Endodermal cell (in vitro differentiated cells): Measurements from ENCODE around the gene HYAL2. TPM values are rescaled to one million over a fixed set of nuclear protein-coding genes. Genes with fewer than 3 reads are reported as not detected.
A peak's percentile ranks its signal among the peaks of the same experiment; 100 is the strongest.

Source experiments
- DNase-seq: peaks from one replicate; pipeline ENCODE4 v3.0.0-alpha.2; 2017
- H3K27ac ChIP-seq: 2 replicates; pipeline ENCODE4 v1.5.1; 2013; ENCODE audit warnings: mild to moderate bottlenecking, low read depth, low read length, moderate library complexity
- H3K27me3 ChIP-seq: 2 replicates; pipeline ENCODE4 v1.6.1; 2013; ENCODE audit warnings: mild to moderate bottlenecking, low read length, moderate library complexity; ENCODE audit not compliant: insufficient read depth, control insufficient read depth, poor library complexity, severe bottlenecking
- H3K36me3 ChIP-seq: 2 replicates; pipeline ENCODE4 v1.7.0; 2013; ENCODE audit warnings: mild to moderate bottlenecking, low read length, moderate library complexity; ENCODE audit not compliant: control insufficient read depth, insufficient read depth
- H3K4me1 ChIP-seq: one replicate; pipeline ENCODE4 v1.7.0; 2013; ENCODE audit warnings: low read length; ENCODE audit not compliant: control insufficient read depth, insufficient read depth
- H3K4me3 ChIP-seq: 2 replicates; pipeline ENCODE4 v1.5.1; 2013; ENCODE audit warnings: mild to moderate bottlenecking, low read length, moderate library complexity
- H3K9ac ChIP-seq: 2 replicates; pipeline ENCODE4 v1.6.1; 2013; ENCODE audit warnings: mild to moderate bottlenecking, low read length, moderate library complexity; ENCODE audit not compliant: poor library complexity, severe bottlenecking; ENCODE audit errors: extremely low read depth
- H3K9me3 ChIP-seq: 2 replicates; pipeline ENCODE4 v1.6.1; 2013; ENCODE audit warnings: mild to moderate bottlenecking, low read length, moderate library complexity; ENCODE audit not compliant: control insufficient read depth
- H3K27ac Mint-ChIP-seq: 2 replicates; pipeline ENCODE4 v1.8.0; 2020; ENCODE audit warnings: mixed read lengths
- H3K27me3 Mint-ChIP-seq: 2 replicates; pipeline ENCODE4 v1.8.0; 2021; ENCODE audit warnings: mild to moderate bottlenecking, mixed read lengths; ENCODE audit not compliant: insufficient read depth
- H3K36me3 Mint-ChIP-seq: 2 replicates; pipeline ENCODE4 v1.8.0; 2020; ENCODE audit warnings: low read depth, mixed read lengths
- H3K4me1 Mint-ChIP-seq: 2 replicates; pipeline ENCODE4 v1.8.0; 2020; ENCODE audit warnings: mixed read lengths
- H3K4me3 Mint-ChIP-seq: 2 replicates; pipeline ENCODE4 v1.8.0; 2020; ENCODE audit warnings: mild to moderate bottlenecking, moderate library complexity, mixed read lengths
- H3K9me3 Mint-ChIP-seq: 2 replicates; pipeline ENCODE4 v1.8.0; 2020; ENCODE audit warnings: mild to moderate bottlenecking, mixed read lengths
- WGBS, 2 experiments: methylation state at CpG; one replicate each; pipeline versions ENCODE4 v1.1.5 to v1.1.7; 2013; ENCODE audit warnings: missing lambda C conversion rate in 2 of 2, mixed read lengths in 1 of 2; ENCODE audit not compliant: insufficient coverage in 1 of 2, insufficient read length in 1 of 2; 5-methylcytosine and 5-hydroxymethylcytosine counted together
- total RNA-seq, 2 donors: library from RNA; stranded (reverse); fragmentation: NEBNext Ultra II Directional in 1 of 2; extraction: Animal tissue kit (Norgen Biotek cat#: 25700) in 1 of 2; gene quantifications; 2 replicates in 1 of 2; 3 replicates in 1 of 2; pipeline ENCODE4 v1.2.1, GENCODE V29; 2021
- TF ChIP-seq, protein P1 (sequence below): fragments of 200-600 bp; sonication (generic); conservative IDR thresholded peaks from 2 replicates; pipeline ENCODE4 v1.5.0; 2021; ENCODE audit warnings: antibody characterized with exemption, mild to moderate bottlenecking

HYAL2 gene
- total RNA-seq, 2 donors from 2014 or later, result 55.3 to 61.1 TPM

- H3K27me3 ChIP-seq, result peaks cover 13% of the 10 kb centered on the region
- no peaks in the 10 kb centered on the region for H3K36me3 ChIP-seq
- Mint-ChIP-seq H3K27ac (peak overlapping the region; percentile 44), H3K9me3 (no peaks in the 10 kb centered on the region), H3K4me3 (peak overlapping the region; percentile 61), H3K27me3 (peaks cover 11% of the 10 kb centered on the region), H3K4me1 (no peaks in the 10 kb centered on the region), H3K36me3 (no peaks in the 10 kb centered on the region)
- H3K27ac ChIP-seq, result peak overlapping the region; percentile 70
- TF ChIP-seq, protein P1, sequence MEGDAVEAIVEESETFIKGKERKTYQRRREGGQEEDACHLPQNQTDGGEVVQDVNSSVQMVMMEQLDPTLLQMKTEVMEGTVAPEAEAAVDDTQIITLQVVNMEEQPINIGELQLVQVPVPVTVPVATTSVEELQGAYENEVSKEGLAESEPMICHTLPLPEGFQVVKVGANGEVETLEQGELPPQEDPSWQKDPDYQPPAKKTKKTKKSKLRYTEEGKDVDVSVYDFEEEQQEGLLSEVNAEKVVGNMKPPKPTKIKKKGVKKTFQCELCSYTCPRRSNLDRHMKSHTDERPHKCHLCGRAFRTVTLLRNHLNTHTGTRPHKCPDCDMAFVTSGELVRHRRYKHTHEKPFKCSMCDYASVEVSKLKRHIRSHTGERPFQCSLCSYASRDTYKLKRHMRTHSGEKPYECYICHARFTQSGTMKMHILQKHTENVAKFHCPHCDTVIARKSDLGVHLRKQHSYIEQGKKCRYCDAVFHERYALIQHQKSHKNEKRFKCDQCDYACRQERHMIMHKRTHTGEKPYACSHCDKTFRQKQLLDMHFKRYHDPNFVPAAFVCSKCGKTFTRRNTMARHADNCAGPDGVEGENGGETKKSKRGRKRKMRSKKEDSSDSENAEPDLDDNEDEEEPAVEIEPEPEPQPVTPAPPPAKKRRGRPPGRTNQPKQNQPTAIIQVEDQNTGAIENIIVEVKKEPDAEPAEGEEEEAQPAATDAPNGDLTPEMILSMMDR, result peak; percentile 46
- peak overlapping the region; percentile 60 for H3K9ac ChIP-seq
- H3K9me3 ChIP-seq, result no peaks in the 10 kb centered on the region
- peak; percentile 98 for DNase-seq
- no peaks in the 10 kb centered on the region for H3K4me1 ChIP-seq
- 0 to 7% methylated on average over 12 to 53 of the region's 53 CpGs for WGBS, 2 experiments
- peak overlapping the region; percentile 84 for H3K4me3 ChIP-seq
Measured at GRCh38 chr3:50365080-50365841, 42.7 kb upstream of the HYAL2 start.

DNA sequence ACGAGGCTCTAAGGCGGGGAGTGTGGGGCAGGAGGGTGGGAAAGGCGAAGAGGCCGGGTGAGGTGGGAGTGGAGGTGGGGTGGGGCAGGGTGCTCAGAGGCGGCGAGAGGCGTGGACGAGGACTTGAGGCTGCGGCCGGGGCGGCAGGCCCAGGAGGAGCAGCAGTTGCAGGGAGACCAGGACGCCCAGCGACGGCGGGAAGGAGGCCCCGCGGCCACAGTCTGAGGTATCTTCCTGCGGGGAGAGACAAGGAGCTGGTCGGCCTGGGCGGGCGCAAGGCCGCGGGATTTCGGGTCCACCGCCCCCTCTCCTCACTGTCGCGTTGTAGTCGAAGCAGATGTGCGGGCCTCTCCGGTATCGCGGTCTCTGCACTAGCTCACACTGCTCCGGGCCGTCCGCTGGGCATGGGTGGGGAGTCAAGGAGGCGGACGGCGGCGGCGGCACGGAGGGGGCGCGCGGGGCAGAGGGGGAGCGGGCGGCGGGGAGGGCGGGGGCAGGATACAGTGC, 42.1 kb upstream of the HYAL2 start:
- H3K27ac Mint-ChIP-seq, result no peak overlapping the region
- peak overlapping the region; percentile 61 for H3K4me3 Mint-ChIP-seq
- WGBS, 2 experiments, result 20 to 29% methylated on average over 24 to 48 of the region's 48 CpGs
- no peaks in the 10 kb centered on the region for H3K4me1 Mint-ChIP-seq
- H3K9ac ChIP-seq, result no peak overlapping the region
- no peaks in the 10 kb centered on the region for H3K9me3 Mint-ChIP-seq
- no peak overlapping the region for H3K4me3 ChIP-seq
- H3K27ac ChIP-seq, result peak overlapping the region; percentile 70
- H3K9me3 ChIP-seq, result no peaks in the 10 kb centered on the region
- no peaks in the 10 kb centered on the region for H3K36me3 Mint-ChIP-seq
- DNase-seq, result peak; percentile 83
- H3K27me3 Mint-ChIP-seq, result peaks cover 11% of the 10 kb centered on the region
- no peaks in the 10 kb centered on the region for H3K36me3 ChIP-seq
- peaks cover 13% of the 10 kb centered on the region for H3K27me3 ChIP-seq
- no peaks in the 10 kb centered on the region for H3K4me1 ChIP-seq
- TF ChIP-seq, protein P1, result no peak

GRCh38 chr3:50359760-50360110, 37.2 kb upstream of the HYAL2 start:
- Histone ChIP-seq H3K27me3 (peaks cover 4% of the 10 kb centered on the region), H3K9me3 (no peaks in the 10 kb centered on the region), H3K4me3 (peak overlapping the region; percentile 90), H3K4me1 (peaks cover 11% of the 10 kb centered on the region), H3K9ac (no peak overlapping the region), H3K27ac (no peak overlapping the region), H3K36me3 (peaks cover 18% of the 10 kb centered on the region)
- Mint-ChIP-seq H3K4me3 (peak overlapping the region; percentile 83), H3K27ac (peak overlapping the region; percentile 26), H3K4me1 (peaks cover 25% of the 10 kb centered on the region), H3K9me3 (no peaks in the 10 kb centered on the region), H3K36me3 (peaks cover 10% of the 10 kb centered on the region), H3K27me3 (peaks cover 11% of the 10 kb centered on the region)
- 33 to 39% methylated on average over 8 of the region's 8 CpGs for WGBS, 2 experiments
- DNase-seq, result no peak
- TF ChIP-seq, protein P1, result no peak
